Measurements from ENCODE around the gene C14orf93.

C14orf93 gene

DNA sequence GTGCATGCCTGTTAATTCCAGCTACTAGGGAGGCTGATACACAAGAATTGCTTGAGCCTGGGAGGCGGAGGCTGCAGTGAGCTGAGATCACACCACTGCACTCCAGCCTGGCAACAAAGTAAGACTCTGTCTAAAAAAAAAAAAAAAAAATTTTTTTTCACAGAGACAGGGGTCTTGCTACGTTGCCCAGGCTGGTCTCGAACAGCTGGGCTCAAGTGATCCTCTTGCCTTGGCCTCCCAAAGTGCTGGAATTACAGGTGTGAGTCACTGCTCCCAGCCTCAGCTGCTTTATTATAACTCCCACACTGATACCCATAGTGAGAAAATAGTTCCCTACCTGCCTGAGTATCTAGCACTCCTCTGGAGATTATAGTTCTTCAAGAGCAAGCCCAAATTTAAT, 64.3 kb downstream of the C14orf93 start:
- TF ChIP-seq ARNT (IDR thresholded peaks at IDR 0.05) (no peak), HDGF (IDR thresholded peaks at IDR 0.05; ENCODE audit: borderline replicate concordance) (no peak), SUZ12 (IDR thresholded peaks at IDR 0.05) (no peak), SP1 (IDR thresholded peaks at IDR 0.05) (no peak), ZNF384 (IDR thresholded peaks at IDR 0.05) (no peak), LEF1 (IDR thresholded peaks at IDR 0.05; ENCODE audit: borderline replicate concordance) (no peak), CTBP1 (IDR thresholded peaks at IDR 0.05; ENCODE audit: borderline replicate concordance) (no peak), ELF4 (IDR thresholded peaks at IDR 0.05) (no peak), FOXK2 (IDR thresholded peaks at IDR 0.05) (no peak), L3MBTL2 (conservative IDR thresholded peaks at IDR 0.05) (no peak), FOXM1 (IDR thresholded peaks at IDR 0.05; ENCODE audit: borderline replicate concordance) (no peak), FOXA1 (IDR thresholded peaks at IDR 0.05) (no peak)
- TF ChIP-seq, protein P1, sequence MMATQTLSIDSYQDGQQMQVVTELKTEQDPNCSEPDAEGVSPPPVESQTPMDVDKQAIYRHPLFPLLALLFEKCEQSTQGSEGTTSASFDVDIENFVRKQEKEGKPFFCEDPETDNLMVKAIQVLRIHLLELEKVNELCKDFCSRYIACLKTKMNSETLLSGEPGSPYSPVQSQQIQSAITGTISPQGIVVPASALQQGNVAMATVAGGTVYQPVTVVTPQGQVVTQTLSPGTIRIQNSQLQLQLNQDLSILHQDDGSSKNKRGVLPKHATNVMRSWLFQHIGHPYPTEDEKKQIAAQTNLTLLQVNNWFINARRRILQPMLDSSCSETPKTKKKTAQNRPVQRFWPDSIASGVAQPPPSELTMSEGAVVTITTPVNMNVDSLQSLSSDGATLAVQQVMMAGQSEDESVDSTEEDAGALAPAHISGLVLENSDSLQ (IDR thresholded peaks at IDR 0.05), result no peak
- DNase-seq (ENCODE audit: extremely low spot score), result no peak
- ChIA-PET CTCF (interaction anchor here (0.7 kb wide), 1 partner anchor 16 kb away, joined by 4 read pairs; the partner anchor contains the start of gene PRMT5), POLR2A (interaction anchor here (5.6 kb wide), 1 partner anchor 10 kb away, joined by 43 read pairs; the partner anchor contains the start of gene HAUS4)

DNA sequence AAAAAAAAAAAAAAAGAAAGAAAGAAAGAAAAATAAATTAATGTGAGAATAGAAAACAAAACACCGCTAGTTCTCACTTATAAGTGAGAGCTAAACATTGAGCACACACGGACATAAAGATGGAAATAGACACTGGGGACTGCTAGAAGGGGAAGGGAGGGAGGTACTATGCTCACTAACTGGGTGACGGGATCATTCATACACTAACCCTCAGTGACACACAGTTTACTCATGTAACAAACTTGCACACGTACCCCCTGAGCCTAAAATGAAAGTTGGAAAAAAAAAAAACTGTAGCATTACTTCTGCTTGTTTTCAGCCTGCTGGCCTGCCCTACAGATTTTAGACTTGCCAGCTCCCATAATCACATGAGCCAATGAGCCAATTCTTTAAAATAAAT, 70.3 kb downstream of the C14orf93 start:
- TF ChIP-seq LEF1 (IDR thresholded peaks at IDR 0.05; ENCODE audit: borderline replicate concordance) (no peak), CTBP1 (IDR thresholded peaks at IDR 0.05; ENCODE audit: borderline replicate concordance) (no peak), BHLHE40 (IDR thresholded peaks at IDR 0.05; ENCODE audit: borderline replicate concordance) (no peak), FOXA1 (IDR thresholded peaks at IDR 0.05) (no peak), FOXK2 (IDR thresholded peaks at IDR 0.05) (no peak), SUZ12 (IDR thresholded peaks at IDR 0.05) (no peak), ZNF384 (IDR thresholded peaks at IDR 0.05) (no peak), ELF4 (IDR thresholded peaks at IDR 0.05) (no peak), NFRKB (IDR thresholded peaks at IDR 0.05) (no peak), HDGF (IDR thresholded peaks at IDR 0.05; ENCODE audit: borderline replicate concordance) (no peak), L3MBTL2 (conservative IDR thresholded peaks at IDR 0.05) (no peak), TARDBP (IDR thresholded peaks at IDR 0.05) (no peak), FOXM1 (IDR thresholded peaks at IDR 0.05; ENCODE audit: borderline replicate concordance) (no peak), ARNT (IDR thresholded peaks at IDR 0.05) (no peak), SP1 (IDR thresholded peaks at IDR 0.05) (no peak)
- TF ChIP-seq, protein P1 (IDR thresholded peaks at IDR 0.05), result no peak
- no peak for DNase-seq (ENCODE audit: extremely low spot score)
- ChIA-PET CTCF (no interaction called here), POLR2A (no interaction called here)
